ENCODE data around the gene OR2L3. TPM values are rescaled to one million over a fixed set of nuclear protein-coding genes. Genes with fewer than 3 reads are reported as not detected.

Gene OR2L3
- total RNA-seq, 2 experiments from 2014 or later: not detected

DNA sequence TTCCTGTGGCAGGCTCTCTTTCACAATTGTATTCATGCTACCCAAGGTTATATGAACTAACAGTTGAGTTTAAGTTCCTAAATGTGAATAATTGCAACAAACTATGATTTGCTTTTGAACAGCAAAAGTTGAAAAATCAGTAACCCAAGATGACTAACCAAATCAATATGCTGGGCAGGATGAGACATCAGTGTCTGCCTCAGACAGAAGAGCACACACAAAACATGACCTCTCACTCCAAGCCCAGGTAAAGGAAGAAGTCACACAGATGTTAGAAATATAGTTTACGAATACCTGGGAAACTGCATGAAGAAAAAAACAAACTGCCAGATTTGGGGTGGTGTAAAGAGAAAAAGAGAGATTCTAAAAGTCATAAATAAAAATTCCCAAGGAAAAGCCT lies 51.9 kb downstream of the OR2L3 start:
- Mint-ChIP-seq H3K27ac (no peak overlapping the region), H3K36me3 (ENCODE audit: low read depth) (no peaks in the 10 kb centered on the region), H3K27me3 (no peaks in the 10 kb centered on the region), H3K4me3 (no peak overlapping the region), H3K9me3 (peaks cover 5% of the 10 kb centered on the region), H3K4me1 (ENCODE audit: low read depth) (no peaks in the 10 kb centered on the region)
- ATAC-seq: no peak
- TF ChIP-seq, protein P1, sequence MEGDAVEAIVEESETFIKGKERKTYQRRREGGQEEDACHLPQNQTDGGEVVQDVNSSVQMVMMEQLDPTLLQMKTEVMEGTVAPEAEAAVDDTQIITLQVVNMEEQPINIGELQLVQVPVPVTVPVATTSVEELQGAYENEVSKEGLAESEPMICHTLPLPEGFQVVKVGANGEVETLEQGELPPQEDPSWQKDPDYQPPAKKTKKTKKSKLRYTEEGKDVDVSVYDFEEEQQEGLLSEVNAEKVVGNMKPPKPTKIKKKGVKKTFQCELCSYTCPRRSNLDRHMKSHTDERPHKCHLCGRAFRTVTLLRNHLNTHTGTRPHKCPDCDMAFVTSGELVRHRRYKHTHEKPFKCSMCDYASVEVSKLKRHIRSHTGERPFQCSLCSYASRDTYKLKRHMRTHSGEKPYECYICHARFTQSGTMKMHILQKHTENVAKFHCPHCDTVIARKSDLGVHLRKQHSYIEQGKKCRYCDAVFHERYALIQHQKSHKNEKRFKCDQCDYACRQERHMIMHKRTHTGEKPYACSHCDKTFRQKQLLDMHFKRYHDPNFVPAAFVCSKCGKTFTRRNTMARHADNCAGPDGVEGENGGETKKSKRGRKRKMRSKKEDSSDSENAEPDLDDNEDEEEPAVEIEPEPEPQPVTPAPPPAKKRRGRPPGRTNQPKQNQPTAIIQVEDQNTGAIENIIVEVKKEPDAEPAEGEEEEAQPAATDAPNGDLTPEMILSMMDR (IDR thresholded peaks at IDR 0.05): no peak
- CTCF ChIA-PET: no interaction called here
- intact Hi-C loops (cut with micrococcal nuclease): no loop called here
- POLR2A ChIA-PET: no interaction called here
- no peak for DNase-seq

DNA sequence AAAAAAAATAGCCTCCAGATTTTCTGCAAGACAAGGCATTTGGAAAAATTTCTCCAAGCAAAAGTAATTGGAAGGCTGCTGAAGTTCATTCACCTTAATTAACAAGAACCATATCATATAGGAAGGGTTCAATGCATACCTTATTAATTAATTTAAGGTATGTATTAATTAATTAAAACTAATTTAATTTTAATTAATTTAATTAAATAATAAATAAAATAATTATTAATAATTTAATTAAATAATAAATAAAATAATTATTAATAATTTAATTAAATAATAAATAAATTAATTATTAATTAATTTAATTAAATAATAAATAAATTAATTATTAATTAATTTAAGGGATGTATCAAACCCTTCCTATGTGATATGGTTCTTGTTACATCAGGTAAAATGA lies 56.2 kb downstream of the OR2L3 start:
- Mint-ChIP-seq H3K4me3 (no peak overlapping the region), H3K27me3 (no peaks in the 10 kb centered on the region), H3K27ac (no peak overlapping the region), H3K36me3 (ENCODE audit: low read depth) (no peaks in the 10 kb centered on the region), H3K4me1 (ENCODE audit: low read depth) (no peaks in the 10 kb centered on the region), H3K9me3 (peaks cover 16% of the 10 kb centered on the region)
- ChIA-PET CTCF (no interaction called here), POLR2A (no interaction called here)
- DNase-seq (no peak), ATAC-seq (no peak)
- TF ChIP-seq, protein P1 (IDR thresholded peaks at IDR 0.05): no peak
- intact Hi-C loops (cut with micrococcal nuclease): no loop called here

DNA sequence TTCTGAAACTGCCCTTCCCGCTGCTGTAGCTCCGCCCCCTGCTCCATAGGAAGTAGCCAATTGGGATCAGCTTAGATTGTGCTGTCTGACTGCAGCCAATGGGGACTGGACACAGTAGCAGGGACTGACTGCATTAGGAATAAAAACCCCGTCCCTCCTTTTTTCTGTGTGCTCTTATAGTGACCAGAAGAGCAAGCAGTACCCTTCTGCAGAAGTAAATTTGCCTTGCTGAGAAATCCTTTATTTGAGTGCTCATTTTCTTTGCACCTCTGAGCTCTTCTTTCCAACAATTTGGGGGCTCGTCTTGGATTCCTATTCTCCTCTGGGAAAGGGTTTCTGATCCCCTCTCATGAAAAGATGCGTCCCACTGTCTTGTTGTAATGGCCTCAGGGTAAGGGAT lies 64.5 kb downstream of the OR2L3 start:
- TF ChIP-seq, protein P1 (IDR thresholded peaks at IDR 0.05): no peak
- no peaks in the 10 kb centered on the region for H3K27me3 Mint-ChIP-seq
- ATAC-seq (no peak), DNase-seq (no peak)
- ChIA-PET POLR2A (no interaction called here), CTCF (no interaction called here)
- intact Hi-C loops (cut with micrococcal nuclease): no loop called here
- no peak overlapping the region for H3K27ac Mint-ChIP-seq
- peaks cover 27% of the 10 kb centered on the region for H3K9me3 Mint-ChIP-seq
- H3K4me3 Mint-ChIP-seq: no peak overlapping the region
- H3K36me3 Mint-ChIP-seq (ENCODE audit: low read depth): peaks cover 5% of the 10 kb centered on the region
- no peaks in the 10 kb centered on the region for H3K4me1 Mint-ChIP-seq (ENCODE audit: low read depth)

Other genes with a start within 250 kb of the OR2L3 start
- gene OR14A16, start 222.7 kb upstream of the OR2L3 start, total RNA-seq: not detected
- not detected for gene OR11L1, start 204.9 kb upstream of the OR2L3 start, total RNA-seq
- under 1 TPM in 1 of 2 experiments, not detected in 1; 0.11 TPM for gene TRIM58, start 189.6 kb upstream of the OR2L3 start, total RNA-seq
- not detected for gene OR2W3, start 151.2 kb upstream of the OR2L3 start, total RNA-seq
- not detected for gene OR2T8, start 126.6 kb upstream of the OR2L3 start, total RNA-seq
- not detected for gene OR2AJ1, start 121.9 kb upstream of the OR2L3 start, total RNA-seq
- gene OR2L8, start 98.0 kb upstream of the OR2L3 start, total RNA-seq: under 1 TPM; 0.29 to 0.34 TPM
- gene OR2AK2, start 81.6 kb upstream of the OR2L3 start, total RNA-seq: not detected
- not detected for gene OR2L5, start 33.2 kb upstream of the OR2L3 start, total RNA-seq
- gene OR2L2, start 16.8 kb upstream of the OR2L3 start, total RNA-seq: under 1 TPM in 1 of 2 experiments, not detected in 1; 0.07 TPM
- gene OR2L13, start 48.3 kb downstream of the OR2L3 start, total RNA-seq: not detected
- not detected for gene OR2M5, start 98.3 kb downstream of the OR2L3 start, total RNA-seq
- gene OR2M2, start 128.0 kb downstream of the OR2L3 start, total RNA-seq: not detected
- gene OR2M3, start 150.4 kb downstream of the OR2L3 start, total RNA-seq: not detected
- not detected for gene OR2M4, start 184.6 kb downstream of the OR2L3 start, total RNA-seq
- gene OR2T33, start 231.1 kb downstream of the OR2L3 start, total RNA-seq: not detected

Data from activated CD8-positive, alpha-beta T cell treated with anti-CD3 and anti-CD28 coated beads for 36 hours (primary cell).